CD4-positive, alpha-beta T cell treated with Interleukin-6 for 4 hours (primary cell): Measurements from ENCODE around the gene TNRC6C.

Source experiments
- DNase-seq: peaks from one replicate; pipeline ENCODE4 v3.0.0-alpha.2; 2020; ENCODE audit warnings: mixed read lengths

TNRC6C gene

GRCh38 chr17:78019976-78020716 is 61.6 kb downstream of the TNRC6C start:
- no peak for DNase-seq

GRCh38 chr17:78020717-78021108 is 62.2 kb downstream of the TNRC6C start:
- no peak for DNase-seq

GRCh38 chr17:78022425-78022824 is 63.9 kb downstream of the TNRC6C start:
- DNase-seq, result no peak

GRCh38 chr17:78023042-78023441 is 64.5 kb downstream of the TNRC6C start:
- no peak for DNase-seq

GRCh38 chr17:78026381-78026780 is 67.9 kb downstream of the TNRC6C start:
- DNase-seq, result no peak

GRCh38 chr17:78027121-78027520 is 68.6 kb downstream of the TNRC6C start:
- DNase-seq, result no peak

GRCh38 chr17:78029697-78030096 is 71.2 kb downstream of the TNRC6C start:
- DNase-seq, result no peak

GRCh38 chr17:78031435-78031834 is 72.9 kb downstream of the TNRC6C start:
- DNase-seq, result no peak

- no peak for DNase-seq
Measured at GRCh38 chr17:78032166-78032565, 73.7 kb downstream of the TNRC6C start.

- no peak for DNase-seq
Measured at GRCh38 chr17:78034429-78035091, 76.1 kb downstream of the TNRC6C start.

- no peak for DNase-seq
Measured at GRCh38 chr17:78037280-78037679, 78.8 kb downstream of the TNRC6C start.

GRCh38 chr17:78038748-78039288 is 80.3 kb downstream of the TNRC6C start:
- DNase-seq, result no peak

GRCh38 chr17:78039581-78039980 is 81.1 kb downstream of the TNRC6C start:
- DNase-seq, result no peak

GRCh38 chr17:78040440-78041385 is 82.2 kb downstream of the TNRC6C start:
- peak; percentile 53 for DNase-seq

- DNase-seq, result no peak
Measured at GRCh38 chr17:78041386-78042179, 83.1 kb downstream of the TNRC6C start.

GRCh38 chr17:78042542-78042941 is 84.0 kb downstream of the TNRC6C start:
- no peak for DNase-seq

GRCh38 chr17:78043031-78043430 is 84.5 kb downstream of the TNRC6C start:
- no peak for DNase-seq

- DNase-seq, result no peak
Measured at GRCh38 chr17:78044280-78044835, 85.9 kb downstream of the TNRC6C start.

GRCh38 chr17:78045316-78045715 is 86.8 kb downstream of the TNRC6C start:
- no peak for DNase-seq

GRCh38 chr17:78046923-78047322 is 88.4 kb downstream of the TNRC6C start:
- no peak for DNase-seq

- no peak for DNase-seq
Measured at GRCh38 chr17:78048346-78049292, 90.1 kb downstream of the TNRC6C start.
